ENCODE data around the gene CLCNKB. TPM values are rescaled to one million over a fixed set of nuclear protein-coding genes. Genes with fewer than 3 reads are reported as not detected.
"Not testable (repeated sequence)": the region's sequence is repeated elsewhere in the genome, so short reads cannot be mapped to it uniquely, and the experiment has no call there.

Gene CLCNKB
- total RNA-seq, 2 experiments from 2014 or later = not detected

DNA sequence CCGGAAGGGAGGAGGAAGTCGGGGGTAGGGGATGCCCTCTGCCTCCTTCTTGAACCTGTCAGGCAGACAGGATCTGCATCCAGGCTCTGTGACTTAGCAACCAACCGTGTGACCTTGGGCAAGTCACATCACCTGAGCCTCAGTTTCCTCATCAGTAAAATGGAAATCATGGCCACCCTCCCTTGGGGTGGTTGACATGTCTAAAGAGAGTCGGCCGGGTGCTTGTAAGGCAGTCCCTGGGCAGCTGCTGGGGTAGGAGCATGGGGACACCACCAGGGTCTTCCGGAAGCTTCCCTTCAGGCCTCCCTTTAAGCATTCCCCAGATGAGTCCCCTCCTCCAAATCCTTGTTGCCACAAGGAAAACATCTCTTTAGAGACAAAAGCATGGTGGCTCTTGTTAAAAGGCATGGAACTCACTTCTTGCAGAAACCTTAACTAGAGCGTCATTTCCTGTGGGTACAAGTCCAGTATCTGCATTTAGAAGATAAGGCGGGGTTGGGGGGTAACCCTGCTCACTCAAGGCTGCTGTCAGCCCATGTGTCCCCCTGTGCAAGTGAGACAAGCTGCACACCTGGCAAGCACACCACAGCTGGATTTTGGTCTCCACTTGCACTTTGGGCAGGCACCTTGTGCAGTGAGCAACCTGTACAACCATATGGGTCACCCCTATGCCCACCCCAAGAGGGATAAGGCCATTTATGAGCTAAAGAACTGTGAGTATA, 10.4 kb downstream of the CLCNKB start:
- CTCF ChIA-PET = interaction anchor here (1.3 to 4.5 kb wide), 4 partner anchors 44 to 262 kb away, joined by 3 to 29 read pairs (median 9); no protein-coding TSS in a partner anchor
- TF ChIP-seq, protein P1, sequence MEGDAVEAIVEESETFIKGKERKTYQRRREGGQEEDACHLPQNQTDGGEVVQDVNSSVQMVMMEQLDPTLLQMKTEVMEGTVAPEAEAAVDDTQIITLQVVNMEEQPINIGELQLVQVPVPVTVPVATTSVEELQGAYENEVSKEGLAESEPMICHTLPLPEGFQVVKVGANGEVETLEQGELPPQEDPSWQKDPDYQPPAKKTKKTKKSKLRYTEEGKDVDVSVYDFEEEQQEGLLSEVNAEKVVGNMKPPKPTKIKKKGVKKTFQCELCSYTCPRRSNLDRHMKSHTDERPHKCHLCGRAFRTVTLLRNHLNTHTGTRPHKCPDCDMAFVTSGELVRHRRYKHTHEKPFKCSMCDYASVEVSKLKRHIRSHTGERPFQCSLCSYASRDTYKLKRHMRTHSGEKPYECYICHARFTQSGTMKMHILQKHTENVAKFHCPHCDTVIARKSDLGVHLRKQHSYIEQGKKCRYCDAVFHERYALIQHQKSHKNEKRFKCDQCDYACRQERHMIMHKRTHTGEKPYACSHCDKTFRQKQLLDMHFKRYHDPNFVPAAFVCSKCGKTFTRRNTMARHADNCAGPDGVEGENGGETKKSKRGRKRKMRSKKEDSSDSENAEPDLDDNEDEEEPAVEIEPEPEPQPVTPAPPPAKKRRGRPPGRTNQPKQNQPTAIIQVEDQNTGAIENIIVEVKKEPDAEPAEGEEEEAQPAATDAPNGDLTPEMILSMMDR (IDR thresholded peaks at IDR 0.05) = no peak
- no peak overlapping the region for H3K4me3 Mint-ChIP-seq

DNA sequence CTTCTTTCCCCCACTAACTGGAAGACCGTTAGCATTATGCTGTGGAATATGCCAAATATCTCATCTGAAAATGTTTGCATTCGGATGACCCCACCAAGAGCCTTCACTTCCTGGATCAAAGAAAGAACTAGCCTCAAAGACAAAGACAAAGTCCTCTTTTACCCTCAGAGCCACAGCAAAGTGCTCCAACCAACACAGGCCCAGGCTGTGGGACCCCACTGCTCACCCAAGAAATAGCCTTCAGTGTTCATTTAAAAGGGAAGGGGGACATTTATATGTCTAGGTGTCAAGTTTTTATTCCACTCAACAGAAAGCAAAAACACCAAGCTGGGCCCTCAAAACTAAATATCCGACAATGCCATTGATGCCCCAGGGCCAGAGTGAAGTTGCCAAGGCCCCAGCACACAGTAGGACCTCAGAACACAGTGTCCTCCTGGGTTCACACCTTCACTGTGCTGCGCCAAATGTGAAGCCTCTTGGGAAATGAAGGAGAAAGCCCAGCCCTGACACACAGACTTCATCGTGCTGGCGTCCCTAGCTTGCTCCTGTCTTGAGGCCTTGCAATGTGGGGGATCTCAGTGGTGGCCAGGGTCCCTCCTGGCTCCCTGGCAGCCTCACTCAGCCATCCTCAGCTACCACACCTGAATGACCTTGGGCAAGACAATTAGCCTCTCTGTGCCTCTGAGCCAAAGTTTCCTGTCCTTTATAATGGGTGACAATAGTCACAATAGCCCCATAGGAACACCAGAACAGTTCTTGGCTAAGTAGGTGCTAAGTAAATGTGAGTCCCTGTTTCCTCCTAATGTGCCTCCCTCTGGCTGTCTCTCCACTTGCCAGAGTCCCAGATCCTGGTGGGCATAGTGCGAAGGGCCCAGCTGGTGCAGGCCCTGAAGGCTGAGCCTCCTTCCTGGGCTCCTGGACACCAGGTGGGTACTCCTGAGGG, 11.3 kb downstream of the CLCNKB start:
- no peak for DNase-seq

More for the DNA sequence above, 10.4 kb downstream of the CLCNKB start:
- Mint-ChIP-seq H3K36me3 (ENCODE audit: low read depth) (no peaks in the 10 kb centered on the region), H3K27me3 (peaks cover 9% of the 10 kb centered on the region), H3K9me3 (no peaks in the 10 kb centered on the region), H3K27ac (no peak overlapping the region), H3K4me1 (ENCODE audit: low read depth) (peaks cover 2% of the 10 kb centered on the region)
- intact Hi-C loops (cut with micrococcal nuclease) = loop anchor here (10.0 kb wide), 1 partner anchor 249 kb away; the partner anchor contains the start of gene UQCRHL
- DNase-seq (no peak), ATAC-seq (no peak)
- POLR2A ChIA-PET = no interaction called here

DNA sequence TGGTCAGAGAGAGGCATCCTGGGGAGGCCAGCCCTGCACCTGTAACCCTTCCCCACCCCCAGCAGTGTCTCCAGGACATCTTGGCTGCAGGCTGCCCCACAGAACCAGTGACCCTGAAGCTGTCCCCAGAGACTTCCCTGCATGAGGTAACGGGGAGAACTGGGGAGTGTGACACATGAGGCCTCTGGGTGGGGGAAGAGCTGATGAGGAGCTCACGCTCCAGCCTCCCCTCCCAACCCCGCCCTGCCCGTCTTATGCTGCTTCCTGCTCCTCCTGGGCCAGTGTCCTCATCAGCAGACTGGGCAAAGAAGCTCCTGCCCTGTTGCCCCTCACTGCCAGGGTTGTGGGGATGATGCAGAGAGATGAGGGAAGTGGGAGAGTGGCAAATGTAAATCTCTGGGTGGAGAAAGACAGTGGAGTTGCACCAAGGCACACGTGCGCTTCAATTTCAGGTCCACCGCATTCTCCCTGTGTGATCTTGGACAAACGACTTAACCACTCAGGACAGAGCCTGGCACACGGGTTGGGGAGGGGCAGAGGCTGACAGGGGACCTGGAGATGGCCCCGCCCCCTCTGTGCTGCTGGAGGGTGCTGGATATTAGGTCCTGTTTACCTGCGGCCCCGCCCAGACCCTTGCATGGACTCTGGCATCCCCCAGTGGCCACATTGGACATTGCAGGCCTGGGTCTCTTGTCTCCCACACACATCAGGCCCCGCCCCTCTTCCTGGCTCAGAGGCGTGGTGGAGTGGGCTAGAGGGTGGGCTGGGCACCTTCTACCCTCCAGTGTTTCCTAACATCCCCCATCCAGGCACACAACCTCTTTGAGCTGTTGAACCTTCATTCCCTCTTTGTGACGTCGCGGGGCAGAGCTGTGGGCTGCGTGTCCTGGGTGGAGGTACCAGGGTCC, 12.3 kb downstream of the CLCNKB start:
- Mint-ChIP-seq H3K36me3 (ENCODE audit: low read depth) (no peaks in the 10 kb centered on the region), H3K27ac (no peak overlapping the region), H3K9me3 (no peaks in the 10 kb centered on the region), H3K4me1 (ENCODE audit: low read depth) (peaks cover 2% of the 10 kb centered on the region), H3K4me3 (no peak overlapping the region), H3K27me3 (no peaks in the 10 kb centered on the region)
- ChIA-PET POLR2A (no interaction called here), CTCF (interaction anchor here (0.5 to 4.5 kb wide), 13 partner anchors 9 to 267 kb away, joined by 3 to 29 read pairs (median 4); partner anchors contain the start of gene FAM131C)
- TF ChIP-seq, protein P1 (IDR thresholded peaks at IDR 0.05) = peak; percentile 95
- DNase-seq (peak; percentile 96), ATAC-seq (peak; percentile 100)
- intact Hi-C loops (cut with micrococcal nuclease) = loop anchor here (5.0 to 10.0 kb wide), 2 partner anchors 49 to 251 kb away; partner anchors contain the start of gene UQCRHL

More for the DNA sequence above, 11.3 kb downstream of the CLCNKB start:
- ChIA-PET CTCF (interaction anchor here (0.5 to 4.5 kb wide), 13 partner anchors 8 to 266 kb away, joined by 3 to 29 read pairs (median 4); partner anchors contain the start of gene FAM131C), POLR2A (no interaction called here)
- H3K36me3 Mint-ChIP-seq (ENCODE audit: low read depth) = no peaks in the 10 kb centered on the region
- H3K4me3 Mint-ChIP-seq = no peak overlapping the region
- H3K4me1 Mint-ChIP-seq (ENCODE audit: low read depth) = peaks cover 2% of the 10 kb centered on the region
- TF ChIP-seq, protein P1 (IDR thresholded peaks at IDR 0.05) = no peak
- peaks cover 4% of the 10 kb centered on the region for H3K27me3 Mint-ChIP-seq
- H3K27ac Mint-ChIP-seq = no peak overlapping the region
- ATAC-seq = no peak
- no peaks in the 10 kb centered on the region for H3K9me3 Mint-ChIP-seq
- intact Hi-C loops (cut with micrococcal nuclease) = loop anchor here (5.0 to 10.0 kb wide), 2 partner anchors 48 to 250 kb away; partner anchors contain the start of gene UQCRHL

DNA sequence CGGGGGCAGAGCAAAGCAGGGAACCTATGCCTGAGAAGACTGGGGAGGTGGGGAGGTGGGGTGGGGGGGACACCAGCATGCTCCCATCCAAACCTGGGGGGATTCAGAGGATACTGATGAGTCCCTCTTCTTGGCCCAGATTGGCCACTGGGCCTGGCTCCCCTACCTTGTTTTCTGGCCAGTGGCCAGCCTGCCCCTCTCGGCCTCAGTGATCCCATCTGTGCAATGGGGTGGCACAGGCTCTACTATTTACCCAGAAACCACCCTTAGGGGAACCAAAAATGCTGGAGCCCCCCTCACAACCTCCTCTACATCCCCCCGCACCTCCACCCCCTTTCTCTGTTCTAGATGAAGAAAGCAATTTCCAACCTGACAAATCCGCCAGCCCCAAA, 12.9 kb downstream of the CLCNKB start:
- DNase-seq; H3K4me1 Mint-ChIP-seq (ENCODE audit: low read depth); ATAC-seq; H3K36me3 Mint-ChIP-seq (ENCODE audit: low read depth); POLR2A ChIA-PET; H3K9me3 Mint-ChIP-seq; H3K27ac Mint-ChIP-seq; H3K4me3 Mint-ChIP-seq; H3K27me3 Mint-ChIP-seq: not testable (repeated sequence)
- CTCF ChIA-PET = interaction anchor here (0.8 to 4.5 kb wide), 5 partner anchors 17 to 265 kb away, joined by 3 to 29 read pairs (median 5); partner anchors contain the start of gene FAM131C
- intact Hi-C loops (cut with micrococcal nuclease) = loop anchor here (5.0 to 10.0 kb wide), 2 partner anchors 49 to 252 kb away; partner anchors contain the start of gene UQCRHL

DNA sequence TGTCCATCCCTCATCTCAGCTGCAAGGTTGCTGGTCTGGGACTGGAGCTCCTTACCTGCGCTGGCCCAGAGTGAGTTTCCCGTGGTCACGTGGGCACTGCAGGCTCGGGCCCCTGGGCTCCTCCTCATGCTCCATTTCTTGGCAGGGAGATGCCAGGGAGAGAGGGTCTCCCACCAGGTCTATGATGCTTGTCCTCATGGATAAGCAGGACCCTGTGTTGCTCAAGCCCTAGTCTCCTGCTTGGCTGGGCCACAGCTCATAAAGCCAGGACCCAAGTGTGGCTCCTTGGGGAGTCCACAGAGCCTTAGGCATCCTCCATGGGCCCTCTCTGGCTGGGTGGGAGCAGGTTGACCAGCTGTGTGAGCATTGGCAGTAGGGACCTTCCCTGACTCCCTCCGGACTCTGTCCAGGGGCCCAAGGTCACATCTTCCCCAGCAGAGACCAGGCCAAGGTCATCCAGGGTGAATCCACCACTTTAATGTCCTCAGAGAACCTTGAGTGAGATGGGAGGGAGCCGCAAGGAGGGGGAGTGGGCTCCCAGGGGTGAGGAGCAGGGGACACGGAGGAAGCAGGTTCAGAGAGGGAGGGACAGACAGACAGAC, 13.8 kb downstream of the CLCNKB start:
- peak overlapping the region; percentile 1 for H3K27ac Mint-ChIP-seq
- H3K27me3 Mint-ChIP-seq; H3K4me3 Mint-ChIP-seq; POLR2A ChIA-PET; DNase-seq; H3K4me1 Mint-ChIP-seq (ENCODE audit: low read depth); CTCF ChIA-PET; ATAC-seq; H3K36me3 Mint-ChIP-seq (ENCODE audit: low read depth); H3K9me3 Mint-ChIP-seq: not testable (repeated sequence)
- intact Hi-C loops (cut with micrococcal nuclease) = loop anchor here (5.0 to 10.0 kb wide), 2 partner anchors 50 to 253 kb away; partner anchors contain the start of gene UQCRHL

DNA sequence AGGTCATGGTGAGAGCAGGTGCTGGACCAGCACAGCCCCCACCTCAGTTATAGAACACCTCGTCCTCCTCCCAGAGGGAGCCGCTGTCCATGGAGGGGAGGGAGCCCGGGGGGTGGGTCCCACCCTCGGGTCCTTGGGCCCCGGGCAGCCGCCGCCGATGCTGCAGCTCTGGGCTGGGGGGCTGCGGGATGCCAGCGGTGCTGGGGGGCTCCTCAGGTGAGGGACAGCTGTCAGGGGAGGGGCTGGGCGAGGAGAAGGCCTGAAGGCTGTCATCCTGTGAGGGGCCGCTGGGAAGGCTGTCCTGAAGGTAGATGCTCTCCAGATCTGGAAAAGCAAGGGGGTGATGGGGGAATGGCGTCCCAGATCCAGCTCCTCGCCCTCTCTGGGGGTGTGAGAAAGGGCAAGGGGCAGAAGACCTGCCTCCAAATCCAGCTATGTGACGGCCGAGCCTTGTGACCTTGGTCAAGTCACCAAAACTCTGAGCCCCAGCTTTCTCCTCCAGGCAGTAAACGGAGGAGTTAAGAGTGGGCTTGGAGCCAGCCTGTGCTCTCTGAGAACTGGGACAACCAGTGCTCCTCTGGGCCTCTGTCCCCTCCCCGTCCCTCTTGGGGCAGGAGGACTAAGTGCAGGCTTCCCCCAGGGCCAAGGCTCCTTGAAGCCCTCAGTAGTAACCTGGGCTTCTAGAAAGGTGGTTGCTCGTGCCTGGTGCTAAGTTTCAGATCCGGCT, 15.0 kb downstream of the CLCNKB start:
- CTCF ChIA-PET; DNase-seq; H3K27ac Mint-ChIP-seq; H3K36me3 Mint-ChIP-seq (ENCODE audit: low read depth); H3K4me1 Mint-ChIP-seq (ENCODE audit: low read depth); H3K9me3 Mint-ChIP-seq; ATAC-seq; POLR2A ChIA-PET; H3K4me3 Mint-ChIP-seq; H3K27me3 Mint-ChIP-seq: not testable (repeated sequence)
- intact Hi-C loops (cut with micrococcal nuclease) = loop anchor here (5.0 to 10.0 kb wide), 2 partner anchors 51 to 254 kb away; partner anchors contain the start of gene UQCRHL
